SK-N-SH (cell line): ENCODE results near the gene CD83. TPM values are rescaled to one million over a fixed set of nuclear protein-coding genes. Genes with fewer than 3 reads are reported as not detected.
"Not testable (repeated sequence)": the region's sequence is repeated elsewhere in the genome, so short reads cannot be mapped to it uniquely, and the experiment has no call there.

ENCODE experiments used
- CTCF ChIA-PET: fragments of 300-600, 350-600 bp; formaldehyde crosslinking; extraction: SDS; loops from one replicate; lab custom pipeline; 2021; lab: Yijun Ruan, JAX
- POLR2A ChIA-PET: fragments of 350-600 bp; sonication (Branson Sonifier 250); formaldehyde crosslinking; extraction: SDS; loops from one replicate; lab custom pipeline; 2020; ENCODE audit warnings: antibody characterized with exemption, inconsistent platforms; lab: Yijun Ruan, JAX
- DNase-seq: peaks from one replicate; pipeline ENCODE4 v3.0.0; 2012
- H2AFZ ChIP-seq: fragments of 200-600 bp; sonication (generic); 2 replicates; pipeline ENCODE4 v1.8.1; 2016; ENCODE audit warnings: antibody characterized with exemption, mild to moderate bottlenecking, low read depth
- H3F3A ChIP-seq: fragments of 200-600 bp; sonication (generic); replicated peaks from 2 replicates; pipeline ENCODE3; 2016; ENCODE audit warnings: antibody characterized with exemption, mild to moderate bottlenecking; ENCODE audit not compliant: insufficient read depth
- H3K27ac ChIP-seq, 2 experiments: fragments of 200-500 bp in 1 of 2; fragments of 200-600 bp in 1 of 2; sonication (Bioruptor generic) in 1 of 2; sonication (generic), shearing (Covaris generic) in 1 of 2; 2 replicates each; pipeline versions ENCODE4 v1.5.1 to v1.6.1; 2014 to 2016; ENCODE audit warnings: low read depth in 2 of 2, inconsistent platforms in 1 of 2, low read length in 1 of 2, mild to moderate bottlenecking in 1 of 2, mixed read lengths in 1 of 2
- H3K27me3 ChIP-seq: fragments of 200-600 bp; sonication (generic), shearing (Covaris generic); 2 replicates; pipeline ENCODE4 v1.6.1; 2016; ENCODE audit warnings: mixed run types; ENCODE audit not compliant: insufficient read depth
- H3K36me3 ChIP-seq, 2 experiments: fragments of 200-500 bp in 1 of 2; fragments of 200-600 bp in 1 of 2; sonication (Bioruptor generic) in 1 of 2; sonication (generic) in 1 of 2; replicated peaks in 1 of 2; 2 replicates each; pipeline versions ENCODE3 to v1.5.1; 2014 to 2016; ENCODE audit warnings: low read length in 1 of 2, mild to moderate bottlenecking in 1 of 2; ENCODE audit not compliant: insufficient read depth in 2 of 2, control insufficient read depth in 1 of 2
- H3K4me1 ChIP-seq, 2 experiments: fragments of 200-500 bp in 1 of 2; fragments of 200-600 bp in 1 of 2; sonication (Bioruptor generic) in 1 of 2; sonication (generic), shearing (Covaris generic) in 1 of 2; 2 replicates each; pipeline versions ENCODE4 v1.5.1 to v1.6.1; 2014 to 2016; ENCODE audit warnings: low read depth in 1 of 2, low read length in 1 of 2, mixed run types in 1 of 2; ENCODE audit not compliant: insufficient read depth in 2 of 2, control insufficient read depth in 1 of 2
- H3K4me2 ChIP-seq: fragments of 200-600 bp; sonication (generic), shearing (Covaris generic); 2 replicates; pipeline ENCODE4 v1.6.1; 2017; ENCODE audit warnings: mixed run types
- H3K4me3 ChIP-seq, 2 experiments: fragments of 200-500 bp in 1 of 2; fragments of 200-600 bp in 1 of 2; sonication (Bioruptor generic) in 1 of 2; sonication (generic), shearing (Covaris generic) in 1 of 2; 2 replicates each; pipeline versions ENCODE4 v1.5.1 to v1.8.1; 2014 to 2016; ENCODE audit warnings: low read depth in 2 of 2, inconsistent platforms in 1 of 2, low read length in 1 of 2, mild to moderate bottlenecking in 1 of 2, mixed read lengths in 1 of 2, moderate library complexity in 1 of 2
- H3K79me2 ChIP-seq: fragments of 200-600 bp; sonication (generic); 2 replicates; pipeline ENCODE4 v1.8.1; 2017; ENCODE audit warnings: mild to moderate bottlenecking; ENCODE audit not compliant: insufficient read depth
- H3K9ac ChIP-seq: fragments of 200-600 bp; sonication (generic); 2 replicates; pipeline ENCODE4 v1.6.1; 2017; ENCODE audit warnings: mixed run types
- H3K9me2 ChIP-seq: fragments of 200-600 bp; sonication (generic); 2 replicates; pipeline ENCODE4 v1.6.1; 2017; ENCODE audit warnings: mixed run types
- H3K9me3 ChIP-seq: fragments of 200-600 bp; sonication (generic); 2 replicates; pipeline ENCODE4 v1.6.1; 2017; ENCODE audit warnings: mixed run types, mild to moderate bottlenecking, moderate library complexity
- H4K20me1 ChIP-seq: fragments of 200-600 bp; sonication (generic); 2 replicates; pipeline ENCODE4 v1.6.1; 2017; ENCODE audit warnings: mild to moderate bottlenecking, mixed run types; ENCODE audit not compliant: insufficient read depth
- ELF1 ChIP-seq: IDR thresholded peaks from 2 replicates; pipeline ENCODE4 v1.4.0; 2012
- EZH2phosphoT487 ChIP-seq: fragments of 200-600 bp; sonication (generic); IDR thresholded peaks from 2 replicates; pipeline ENCODE4 v1.6.1; 2017; ENCODE audit warnings: low read depth, mixed run types, mild to moderate bottlenecking, antibody characterized with exemption, moderate library complexity, borderline replicate concordance
- FOSL2 ChIP-seq: IDR thresholded peaks from 2 replicates; pipeline ENCODE4 v1.4.0; 2012; ENCODE audit warnings: low read depth, mild to moderate bottlenecking, moderate library complexity, borderline replicate concordance
- FOXM1 ChIP-seq: IDR thresholded peaks from 2 replicates; pipeline ENCODE4 v1.4.0; 2012; ENCODE audit warnings: low read depth, mild to moderate bottlenecking
- GABPA ChIP-seq: IDR thresholded peaks from 2 replicates; pipeline ENCODE4 v1.4.0; 2012; ENCODE audit warnings: low read depth, mild to moderate bottlenecking
- GATA2 ChIP-seq: sonication (generic); formaldehyde crosslinking; IDR thresholded peaks from 2 replicates; pipeline ENCODE4 v1.5.0; 2020; ENCODE audit warnings: mild to moderate bottlenecking, missing genetic modification reagents
- JUND ChIP-seq: IDR thresholded peaks from 2 replicates; pipeline ENCODE4 v1.4.0; 2012
- MEF2A ChIP-seq: IDR thresholded peaks from 2 replicates; pipeline ENCODE4 v1.4.0; 2012; ENCODE audit warnings: low read depth, borderline replicate concordance
- MXI1 ChIP-seq: IDR thresholded peaks from 2 replicates; pipeline ENCODE4 v1.6.1; 2012; ENCODE audit warnings: mild to moderate bottlenecking, low read depth, low read length, improper control_type of control experiment
- RAD21 ChIP-seq: IDR thresholded peaks from 2 replicates; pipeline ENCODE4 v1.6.1; 2012; ENCODE audit warnings: mild to moderate bottlenecking, low read length
- RFX5 ChIP-seq: IDR thresholded peaks from 2 replicates; pipeline ENCODE4 v1.6.1; 2012; ENCODE audit warnings: mild to moderate bottlenecking, improper control_type of control experiment, low read length
- RXRA ChIP-seq: IDR thresholded peaks from 2 replicates; pipeline ENCODE4 v1.4.0; 2012; ENCODE audit warnings: low read depth, mild to moderate bottlenecking, borderline replicate concordance
- SMC3 ChIP-seq: IDR thresholded peaks from 2 replicates; pipeline ENCODE4 v1.6.1; 2012; ENCODE audit warnings: low read depth, low read length, improper control_type of control experiment
- TCF12 ChIP-seq: IDR thresholded peaks from 2 replicates; pipeline ENCODE4 v1.4.0; 2012
- TEAD4 ChIP-seq: IDR thresholded peaks from 2 replicates; pipeline ENCODE4 v1.4.0; 2012; ENCODE audit warnings: mild to moderate bottlenecking, borderline replicate concordance; ENCODE audit not compliant: insufficient read depth
- YY1 ChIP-seq: IDR thresholded peaks from 2 replicates; pipeline ENCODE4 v1.4.0; 2012; ENCODE audit warnings: low read depth, mild to moderate bottlenecking
- WGBS: methylation state at CpG from one replicate; pipeline ENCODE4 v1.1.6; 2017; ENCODE audit warnings: low lambda C conversion rate; 5-methylcytosine and 5-hydroxymethylcytosine counted together
- polyA plus RNA-seq, 3 experiments: library from polyadenylated mRNA; depleted of rRNA; stranded (reverse); fragments of >200 nt; gene quantifications; 2 replicates each; pipeline ENCODE4 v1.2.3, GENCODE V29; 2012
- TF ChIP-seq, protein P1 (sequence below): fragments of 150-350 bp; IDR thresholded peaks from 2 replicates; pipeline ENCODE4 v1.6.1; 2016; ENCODE audit warnings: mild to moderate bottlenecking, low read depth, low read length
- TF ChIP-seq, protein P2 (sequence below): fragments of 150-350 bp; IDR thresholded peaks from 2 replicates; pipeline ENCODE4 v1.6.1; 2017; ENCODE audit warnings: antibody characterized with exemption, low read length, low read depth, borderline replicate concordance
- TF ChIP-seq, protein P3 (sequence below): IDR thresholded peaks from 2 replicates; pipeline ENCODE4; 2012

The CD83 gene
- polyA plus RNA-seq, 1 of the 3 experiments (the other 2 are of a cell fraction): 2.0 TPM

DNA sequence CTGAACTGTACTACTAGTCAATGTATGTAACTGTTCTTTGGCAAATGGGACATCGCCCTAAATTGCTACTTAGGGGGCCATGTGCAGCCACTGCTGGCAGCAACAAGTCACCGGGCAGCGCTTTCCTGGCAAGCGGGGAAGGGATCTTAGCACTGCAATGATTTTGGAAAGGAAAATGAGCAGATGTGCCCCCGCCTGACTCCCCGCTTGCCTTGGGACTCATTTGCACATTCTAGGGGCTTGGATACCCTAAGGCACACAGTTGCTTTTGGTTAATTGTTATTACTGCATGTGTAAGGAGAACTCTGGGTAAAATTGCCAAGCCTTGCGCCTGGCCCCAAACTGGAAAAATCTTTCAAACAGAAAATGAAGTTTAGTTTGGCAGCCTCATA lies 32.2 kb downstream of the CD83 start:
- WGBS: 91% methylated on average over 7 of the region's 7 CpGs

DNA sequence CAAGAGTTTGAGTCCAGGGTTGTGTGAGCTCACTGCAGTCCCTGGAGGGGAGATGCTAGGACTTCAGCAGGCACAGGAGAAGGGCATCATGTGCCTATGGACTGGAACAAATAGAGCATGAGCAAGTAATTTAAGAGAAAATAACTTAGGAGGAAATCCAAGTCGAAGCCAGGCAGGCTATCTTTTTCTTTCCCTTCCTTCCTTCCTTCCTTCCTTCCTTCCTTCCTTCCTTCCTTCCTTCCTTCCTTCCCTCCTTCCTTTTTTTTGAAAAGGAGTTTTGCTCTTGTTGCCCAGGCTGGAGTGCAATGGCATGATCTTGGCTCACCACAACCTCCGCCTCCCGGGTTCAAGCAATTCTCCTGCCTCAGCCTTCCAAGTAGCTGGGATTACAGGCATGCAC lies 33.7 kb downstream of the CD83 start:
- DNase-seq, H3K27ac ChIP-seq, H3K27me3 ChIP-seq, CTCF ChIA-PET, H3K79me2 ChIP-seq, H3K9ac ChIP-seq, H3F3A ChIP-seq, H3K4me3 ChIP-seq, H2AFZ ChIP-seq, H3K4me2 ChIP-seq, H3K4me1 ChIP-seq, H3K9me3 ChIP-seq, H3K36me3 ChIP-seq, H4K20me1 ChIP-seq, POLR2A ChIA-PET, H3K9me2 ChIP-seq: not testable (repeated sequence)
- 77% methylated on average over 3 of the region's 3 CpGs for WGBS

More for the DNA sequence above, 32.2 kb downstream of the CD83 start:
- ChIA-PET CTCF (interaction anchor here (1.3 to 2.0 kb wide), 2 partner anchors 20 to 83 kb away, joined by 5 read pairs; no protein-coding TSS in a partner anchor), POLR2A (no interaction called here)
- no peak for DNase-seq
- H3K4me3 ChIP-seq: no peak overlapping the region
- H3F3A ChIP-seq: no peaks in the 10 kb centered on the region
- TF ChIP-seq RXRA (no peak), TCF12 (no peak), RFX5 (no peak), SMC3 (no peak), RAD21 (no peak), ELF1 (no peak), GABPA (no peak), FOXM1 (no peak), FOSL2 (no peak), MXI1 (no peak), MEF2A (no peak), TEAD4 (no peak), GATA2 (CRISPR knock-in tag) (no peak), YY1 (no peak), JUND (no peak), EZH2phosphoT487 (no peak)
- TF ChIP-seq, protein P1, sequence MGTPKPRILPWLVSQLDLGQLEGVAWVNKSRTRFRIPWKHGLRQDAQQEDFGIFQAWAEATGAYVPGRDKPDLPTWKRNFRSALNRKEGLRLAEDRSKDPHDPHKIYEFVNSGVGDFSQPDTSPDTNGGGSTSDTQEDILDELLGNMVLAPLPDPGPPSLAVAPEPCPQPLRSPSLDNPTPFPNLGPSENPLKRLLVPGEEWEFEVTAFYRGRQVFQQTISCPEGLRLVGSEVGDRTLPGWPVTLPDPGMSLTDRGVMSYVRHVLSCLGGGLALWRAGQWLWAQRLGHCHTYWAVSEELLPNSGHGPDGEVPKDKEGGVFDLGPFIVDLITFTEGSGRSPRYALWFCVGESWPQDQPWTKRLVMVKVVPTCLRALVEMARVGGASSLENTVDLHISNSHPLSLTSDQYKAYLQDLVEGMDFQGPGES: no peak
- TF ChIP-seq, protein P2, sequence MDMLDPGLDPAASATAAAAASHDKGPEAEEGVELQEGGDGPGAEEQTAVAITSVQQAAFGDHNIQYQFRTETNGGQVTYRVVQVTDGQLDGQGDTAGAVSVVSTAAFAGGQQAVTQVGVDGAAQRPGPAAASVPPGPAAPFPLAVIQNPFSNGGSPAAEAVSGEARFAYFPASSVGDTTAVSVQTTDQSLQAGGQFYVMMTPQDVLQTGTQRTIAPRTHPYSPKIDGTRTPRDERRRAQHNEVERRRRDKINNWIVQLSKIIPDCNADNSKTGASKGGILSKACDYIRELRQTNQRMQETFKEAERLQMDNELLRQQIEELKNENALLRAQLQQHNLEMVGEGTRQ: no peak
- TF ChIP-seq, protein P3, sequence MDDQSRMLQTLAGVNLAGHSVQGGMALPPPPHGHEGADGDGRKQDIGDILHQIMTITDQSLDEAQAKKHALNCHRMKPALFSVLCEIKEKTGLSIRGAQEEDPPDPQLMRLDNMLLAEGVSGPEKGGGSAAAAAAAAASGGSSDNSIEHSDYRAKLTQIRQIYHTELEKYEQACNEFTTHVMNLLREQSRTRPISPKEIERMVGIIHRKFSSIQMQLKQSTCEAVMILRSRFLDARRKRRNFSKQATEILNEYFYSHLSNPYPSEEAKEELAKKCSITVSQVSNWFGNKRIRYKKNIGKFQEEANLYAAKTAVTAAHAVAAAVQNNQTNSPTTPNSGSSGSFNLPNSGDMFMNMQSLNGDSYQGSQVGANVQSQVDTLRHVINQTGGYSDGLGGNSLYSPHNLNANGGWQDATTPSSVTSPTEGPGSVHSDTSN: no peak
- no peaks in the 10 kb centered on the region for H3K79me2 ChIP-seq
- H3K27me3 ChIP-seq: no peaks in the 10 kb centered on the region
- no peaks in the 10 kb centered on the region; a peak in 1 of 4 replicates for H3K4me1 ChIP-seq
- H3K27ac ChIP-seq: no peak overlapping the region
- no peaks in the 10 kb centered on the region for H3K36me3 ChIP-seq
- H3K4me2 ChIP-seq: no peak overlapping the region
- no peak overlapping the region for H2AFZ ChIP-seq
- no peaks in the 10 kb centered on the region for H3K9me2 ChIP-seq
- H3K9ac ChIP-seq: no peak overlapping the region
- no peaks in the 10 kb centered on the region for H3K9me3 ChIP-seq
- H4K20me1 ChIP-seq: no peaks in the 10 kb centered on the region
